IMR-90 (cell line): ENCODE data around the gene IL1A. TPM values are rescaled to one million over a fixed set of nuclear protein-coding genes. Genes with fewer than 3 reads are reported as not detected.

Experiments
- ATAC-seq: fragments of 200-7000 bp; cut with Tn5 transposase; 2 replicates; pipeline ENCODE4 v1.9.1; 2020; ENCODE audit warnings: low read depth, mild to moderate bottlenecking, moderate library complexity
- BruUV-seq: library from RNA; stranded (reverse); fragments of 400-500 nt; replicated peaks from 2 replicates; lab custom pipeline; 2021; lab: Mats Ljungman, UMichigan
- CTCF ChIA-PET: fragments of 300-600 bp; formaldehyde crosslinking; extraction: SDS; loops from one replicate; lab custom pipeline; 2021; ENCODE audit warnings: antibody characterized with exemption; lab: Yijun Ruan, JAX
- POLR2A ChIA-PET: fragments of 300-600 bp; sonication (Branson Sonifier 250); formaldehyde crosslinking; loops from one replicate; lab custom pipeline; 2022; ENCODE audit warnings: antibody characterized with exemption; ENCODE audit not compliant: unreplicated experiment; lab: Charles Lee
- DNase-seq: peaks from one replicate; pipeline ENCODE4 v3.0.0; 2013
- H2AFZ ChIP-seq: replicated peaks from 2 replicates; pipeline ENCODE3; 2013; ENCODE audit warnings: low read length, mild to moderate bottlenecking; ENCODE audit not compliant: poor library complexity
- H2AK5ac ChIP-seq: 2 replicates; pipeline ENCODE4 v1.6.1; 2013; ENCODE audit warnings: low read depth, low read length, inconsistent platforms
- H2AK9ac ChIP-seq: replicated peaks from 2 replicates; pipeline ENCODE3; 2013; ENCODE audit warnings: mild to moderate bottlenecking, low read depth, low read length, moderate library complexity; ENCODE audit not compliant: poor library complexity
- H2BK120ac ChIP-seq: 2 replicates; pipeline ENCODE4 v1.6.1; 2013; ENCODE audit warnings: low read depth, low read length, inconsistent platforms
- H2BK15ac ChIP-seq: 3 replicates; pipeline ENCODE4 v1.6.1; 2013; ENCODE audit warnings: low read depth, low read length, inconsistent platforms
- H2BK20ac ChIP-seq: 2 replicates; pipeline ENCODE4 v1.6.1; 2013; ENCODE audit warnings: low read depth, mild to moderate bottlenecking, inconsistent platforms, low read length, moderate library complexity
- H2BK5ac ChIP-seq: 2 replicates; pipeline ENCODE4 v1.6.1; 2013; ENCODE audit warnings: mild to moderate bottlenecking, low read depth, low read length, inconsistent platforms; ENCODE audit not compliant: poor library complexity, severe bottlenecking
- H3K14ac ChIP-seq: replicated peaks from 2 replicates; pipeline ENCODE4 v1.6.1; 2013; ENCODE audit warnings: low read depth, low read length, inconsistent platforms
- H3K18ac ChIP-seq: 2 replicates; pipeline ENCODE4 v1.6.1; 2013; ENCODE audit warnings: low read depth, low read length, control low read depth
- H3K23ac ChIP-seq: 2 replicates; pipeline ENCODE4 v1.6.1; 2013; ENCODE audit warnings: low read depth, low read length, inconsistent platforms
- H3K27ac ChIP-seq: 2 replicates; pipeline ENCODE4 v1.5.1; 2013; ENCODE audit warnings: mild to moderate bottlenecking, control low read depth, low read length; ENCODE audit not compliant: insufficient read depth
- H3K27me3 ChIP-seq: 2 replicates; pipeline ENCODE4 v1.6.1; 2013; ENCODE audit warnings: low read length; ENCODE audit not compliant: control insufficient read depth, insufficient read depth
- H3K36me3 ChIP-seq: 2 replicates; pipeline ENCODE4 v1.6.1; 2013; ENCODE audit warnings: low read length, mixed read lengths; ENCODE audit not compliant: control insufficient read depth, insufficient read depth
- H3K4ac ChIP-seq: 2 replicates; pipeline ENCODE4 v1.6.1; 2013; ENCODE audit warnings: low read depth, low read length, inconsistent platforms
- H3K4me1 ChIP-seq: 2 replicates; pipeline ENCODE4 v1.6.1; 2013; ENCODE audit warnings: low read length, mixed read lengths; ENCODE audit not compliant: control insufficient read depth, insufficient read depth
- H3K4me2 ChIP-seq: 2 replicates; pipeline ENCODE4 v1.6.1; 2013; ENCODE audit warnings: low read depth, mild to moderate bottlenecking, control low read depth, low read length, moderate library complexity
- H3K4me3 ChIP-seq: 2 replicates; pipeline ENCODE4 v1.5.1; 2013; ENCODE audit warnings: low read depth, mild to moderate bottlenecking, control low read depth, low read length, moderate library complexity; ENCODE audit not compliant: insufficient read depth
- H3K56ac ChIP-seq: 2 replicates; pipeline ENCODE4 v1.6.1; 2013; ENCODE audit warnings: low read length, inconsistent platforms; ENCODE audit not compliant: insufficient read depth; ENCODE audit errors: extremely low read depth
- H3K79me1 ChIP-seq, 2 experiments: 2 replicates each; pipeline ENCODE4 v1.6.1; 2013; ENCODE audit warnings: low read length in 2 of 2, inconsistent platforms in 1 of 2, low read depth in 1 of 2
- H3K9ac ChIP-seq: 2 replicates; pipeline ENCODE4 v1.6.1; 2013; ENCODE audit warnings: low read depth, low read length, control low read depth
- H3K9me1 ChIP-seq: 2 replicates; pipeline ENCODE4 v1.6.1; 2013; ENCODE audit warnings: low read length, inconsistent platforms; ENCODE audit not compliant: insufficient read depth
- H3K9me3 ChIP-seq: 2 replicates; pipeline ENCODE4 v1.6.1; 2013; ENCODE audit warnings: low read length; ENCODE audit not compliant: control insufficient read depth, insufficient read depth
- H4K20me1 ChIP-seq: 2 replicates; pipeline ENCODE4 v1.6.1; 2013; ENCODE audit warnings: low read length, inconsistent platforms; ENCODE audit not compliant: insufficient read depth
- H4K5ac ChIP-seq: 2 replicates; pipeline ENCODE4 v1.6.1; 2013; ENCODE audit warnings: mild to moderate bottlenecking, low read depth, low read length, control low read depth
- H4K8ac ChIP-seq, 2 experiments: 2 replicates each; pipeline ENCODE4 v1.6.1; 2013; ENCODE audit warnings: low read depth in 2 of 2, low read length in 2 of 2, control low read depth in 1 of 2, inconsistent platforms in 1 of 2
- H4K91ac ChIP-seq: 2 replicates; pipeline ENCODE4 v1.6.1; 2013; ENCODE audit warnings: low read depth, low read length, inconsistent platforms; ENCODE audit not compliant: insufficient read depth
- CEBPB ChIP-seq: IDR thresholded peaks from 2 replicates; pipeline ENCODE4 v1.6.1; 2012; ENCODE audit warnings: low read depth, low read length, improper control_type of control experiment
- CHD1 ChIP-seq: IDR thresholded peaks from 2 replicates; pipeline ENCODE4 v1.6.1; 2012; ENCODE audit warnings: low read depth, low read length, improper control_type of control experiment
- FOS ChIP-seq: fragments of 150-350 bp; IDR thresholded peaks from 2 replicates; pipeline ENCODE4 v1.6.1; 2016; ENCODE audit warnings: low read depth, low read length
- POLR2A ChIP-seq: IDR thresholded peaks from 2 replicates; pipeline ENCODE4 v1.6.1; 2012; ENCODE audit warnings: mild to moderate bottlenecking, low read depth, low read length
- RAD21 ChIP-seq: IDR thresholded peaks from 2 replicates; pipeline ENCODE4 v1.6.1; 2012; ENCODE audit warnings: low read length, improper control_type of control experiment
- RCOR1 ChIP-seq: IDR thresholded peaks from 2 replicates; pipeline ENCODE4 v1.6.1; 2012; ENCODE audit warnings: mild to moderate bottlenecking, low read length, improper control_type of control experiment; ENCODE audit not compliant: insufficient replicate concordance
- RFX5 ChIP-seq: IDR thresholded peaks from 2 replicates; pipeline ENCODE4 v1.8.0; 2012; ENCODE audit warnings: low read depth, mild to moderate bottlenecking, low read length, moderate library complexity
- WGBS, 2 experiments: methylation state at CpG; one replicate each; pipeline versions ENCODE4 v1.1.5 to v1.1.7; 2013; ENCODE audit warnings: missing lambda C conversion rate in 2 of 2; ENCODE audit not compliant: insufficient read length in 1 of 2; ENCODE audit errors: extremely low coverage in 2 of 2; 5-methylcytosine and 5-hydroxymethylcytosine counted together
- dilution Hi-C: fragments of 300-500 bp; cut with HindIII; formaldehyde crosslinking; loops from one replicate; pipeline ENCODE4 v1.14.3; 2018; ENCODE audit warnings: low sequenced_read_pairs; ENCODE audit not compliant: unreplicated experiment
- in situ Hi-C: fragments of 300-500 bp; cut with MboI; formaldehyde crosslinking; loops from 3 replicates; pipeline ENCODE4 v1.14.3; 2019; ENCODE audit warnings: low sequenced_read_pairs, inconsistent platforms, mixed read lengths
- intact Hi-C: fragments of 100-400 bp; cut with micrococcal nuclease; formaldehyde crosslinking; loops from 2 replicates; pipeline ENCODE4 v1.10.0; 2022
- polyA plus RNA-seq, 3 experiments: library from polyadenylated mRNA; depleted of rRNA; stranded (reverse); fragments of >200 nt; gene quantifications; 2 replicates each; pipeline ENCODE4 v1.2.3, GENCODE V29; 2012; ENCODE audit warnings: low replicate concordance in 1 of 3
- total RNA-seq: library from RNA; depleted of rRNA; stranded (reverse); fragments of >200 nt; gene quantifications from 2 replicates; pipeline ENCODE4 v1.2.3, GENCODE V29; 2012

IL1A gene
- total and polyA plus RNA-seq, 2 of the 4 experiments (the other 2 are of a cell fraction), result 0.48 to 1.1 TPM

GRCh38 chr2:112774536-112775285, 9.6 kb downstream of the IL1A start:
- Histone ChIP-seq H3K14ac (no peak overlapping the region), H3K18ac (no peak overlapping the region), H3K4ac (no peak overlapping the region), H3K9ac (no peak overlapping the region), H2BK5ac (no peak overlapping the region), H3K36me3 (no peaks in the 10 kb centered on the region), H2BK120ac (no peak overlapping the region), H3K23ac (no peak overlapping the region), H3K4me3 (no peak overlapping the region), H3K27ac (no peak overlapping the region), H2AK5ac (no peak overlapping the region), H2AFZ (no peak overlapping the region), H2BK20ac (no peak overlapping the region), H4K20me1 (no peaks in the 10 kb centered on the region), H3K9me3 (no peaks in the 10 kb centered on the region), H3K27me3 (no peaks in the 10 kb centered on the region), H3K56ac (no peak overlapping the region), H4K5ac (no peak overlapping the region), H3K79me1 (no peaks in the 10 kb centered on the region), H2AK9ac (no peak overlapping the region), H3K9me1 (no peaks in the 10 kb centered on the region), H2BK15ac (no peak overlapping the region), H4K91ac (no peak overlapping the region), H3K4me1 (no peaks in the 10 kb centered on the region), H4K8ac (no peak overlapping the region), H3K4me2 (no peak overlapping the region)
- WGBS, 2 experiments, result no CpG with 5 or more reads among the region's 3 CpGs
- DNase-seq, result no peak
- ChIA-PET POLR2A (no interaction called here), CTCF (interaction anchor here (1.4 kb wide), 1 partner anchor 167 kb away, joined by 4 read pairs; no protein-coding TSS in a partner anchor)
- intact Hi-C loops, result no loop called here
- ATAC-seq, result no peak
- in situ Hi-C loops, result no loop called here
- TF ChIP-seq RCOR1 (no peak), CEBPB (no peak), RAD21 (no peak), POLR2A (no peak), FOS (no peak), CHD1 (no peak), RFX5 (no peak)
- dilution Hi-C loops, result no loop called here
- no TSS peak for BruUV-seq
